Choroid plexus epithelial cell (primary cell): Measurements from ENCODE around the gene SGSH.
"Not testable (repeated sequence)": the region's sequence is repeated elsewhere in the genome, so short reads cannot be mapped to it uniquely, and the experiment has no call there.

Source experiments
- DNase-seq: peaks from one replicate; pipeline ENCODE4 v3.0.0-alpha.2; 2010; ENCODE audit warnings: low read depth
- H3K4me3 ChIP-seq: 2 replicates; pipeline ENCODE4 v1.5.1; 2011; ENCODE audit warnings: low read depth, mild to moderate bottlenecking, control low read depth, low read length, moderate library complexity
- TF ChIP-seq, protein P1 (sequence below): conservative IDR thresholded peaks from 2 replicates; pipeline ENCODE4 v1.5.1; 2011; ENCODE audit warnings: low read depth, mild to moderate bottlenecking, control low read depth, inconsistent platforms, low read length, moderate library complexity

SGSH gene

DNA sequence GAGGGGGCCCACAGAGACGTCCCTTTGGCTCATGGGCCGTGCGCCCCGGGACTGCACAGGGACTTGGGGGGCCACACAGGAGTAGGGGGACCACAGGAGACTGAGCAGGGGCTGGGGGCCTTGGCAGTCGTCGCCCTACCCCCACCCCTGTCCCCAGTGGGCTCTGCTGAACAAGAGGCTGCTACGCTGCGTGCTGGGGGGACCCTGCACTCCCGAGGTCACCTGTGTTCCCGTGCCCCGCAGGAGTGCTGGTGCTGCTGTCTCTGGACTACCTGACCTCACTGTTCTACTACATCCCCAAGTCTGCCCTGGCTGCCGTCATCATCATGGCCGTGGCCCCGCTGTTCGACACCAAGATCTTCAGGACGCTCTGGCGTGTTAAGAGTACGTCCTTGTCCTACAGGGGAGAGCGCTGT, 26.1 kb upstream of the SGSH start:
- DNase-seq: no peak
- H3K4me3 ChIP-seq: no peak overlapping the region
- TF ChIP-seq, protein P1, sequence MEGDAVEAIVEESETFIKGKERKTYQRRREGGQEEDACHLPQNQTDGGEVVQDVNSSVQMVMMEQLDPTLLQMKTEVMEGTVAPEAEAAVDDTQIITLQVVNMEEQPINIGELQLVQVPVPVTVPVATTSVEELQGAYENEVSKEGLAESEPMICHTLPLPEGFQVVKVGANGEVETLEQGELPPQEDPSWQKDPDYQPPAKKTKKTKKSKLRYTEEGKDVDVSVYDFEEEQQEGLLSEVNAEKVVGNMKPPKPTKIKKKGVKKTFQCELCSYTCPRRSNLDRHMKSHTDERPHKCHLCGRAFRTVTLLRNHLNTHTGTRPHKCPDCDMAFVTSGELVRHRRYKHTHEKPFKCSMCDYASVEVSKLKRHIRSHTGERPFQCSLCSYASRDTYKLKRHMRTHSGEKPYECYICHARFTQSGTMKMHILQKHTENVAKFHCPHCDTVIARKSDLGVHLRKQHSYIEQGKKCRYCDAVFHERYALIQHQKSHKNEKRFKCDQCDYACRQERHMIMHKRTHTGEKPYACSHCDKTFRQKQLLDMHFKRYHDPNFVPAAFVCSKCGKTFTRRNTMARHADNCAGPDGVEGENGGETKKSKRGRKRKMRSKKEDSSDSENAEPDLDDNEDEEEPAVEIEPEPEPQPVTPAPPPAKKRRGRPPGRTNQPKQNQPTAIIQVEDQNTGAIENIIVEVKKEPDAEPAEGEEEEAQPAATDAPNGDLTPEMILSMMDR: no peak

- no peak overlapping the region for H3K4me3 ChIP-seq
- TF ChIP-seq, protein P1: no peak
- no peak for DNase-seq
Observed at GRCh38 chr17:80245566-80246265, 25.6 kb upstream of the SGSH start.

GRCh38 chr17:80244871-80245509, 24.9 kb upstream of the SGSH start:
- H3K4me3 ChIP-seq: no peak overlapping the region
- TF ChIP-seq, protein P1: no peak
- DNase-seq: no peak

- not testable (repeated sequence) for H3K4me3 ChIP-seq, DNase-seq
Observed at GRCh38 chr17:80244448-80244847, 24.3 kb upstream of the SGSH start.

DNA sequence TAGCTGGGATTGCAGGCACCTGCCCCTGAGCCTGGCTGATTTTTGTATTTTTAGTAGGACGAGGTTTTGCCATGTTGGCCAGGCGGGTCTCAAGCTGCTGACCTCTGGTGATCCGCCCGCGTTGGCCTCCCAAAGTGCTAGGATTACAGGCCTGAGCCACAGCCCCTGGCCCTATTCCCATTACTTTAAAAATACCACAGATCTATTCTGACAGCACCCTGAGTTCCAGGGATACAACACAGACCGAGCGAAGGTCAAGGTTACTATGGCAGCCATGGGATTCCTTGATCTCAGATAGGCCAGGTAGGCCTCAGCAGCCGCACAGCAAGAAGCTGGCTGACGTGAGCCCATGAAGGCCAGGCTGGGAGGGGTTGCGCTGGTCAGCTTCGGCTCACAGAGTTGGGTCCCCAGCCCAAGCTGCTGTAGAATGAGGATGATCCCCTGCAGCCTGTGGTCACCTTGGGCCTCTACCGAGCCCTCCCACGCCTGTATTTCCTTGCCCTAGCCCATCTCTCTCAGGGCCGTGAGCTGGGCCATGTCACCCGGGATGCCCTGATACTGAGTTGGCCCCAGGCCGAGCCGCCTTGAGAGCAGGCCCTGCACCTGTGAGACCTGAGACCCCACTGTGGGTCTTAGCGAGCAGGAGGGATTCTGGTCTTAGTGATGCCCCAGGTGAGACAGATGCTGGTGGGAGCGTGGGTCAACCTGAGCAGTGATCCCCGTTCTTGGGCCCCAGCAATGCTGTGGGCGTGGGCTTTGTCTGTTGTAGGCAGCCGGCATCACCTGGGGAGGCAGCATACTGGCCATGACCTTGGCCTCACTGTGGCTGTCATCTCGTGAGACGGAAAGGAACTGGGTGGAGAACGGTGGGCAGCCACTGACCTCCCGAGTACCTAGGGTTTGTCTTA, 23.6 kb upstream of the SGSH start:
- no peak overlapping the region for H3K4me3 ChIP-seq
- DNase-seq: no peak

GRCh38 chr17:80242505-80242904, 22.4 kb upstream of the SGSH start:
- no peak overlapping the region for H3K4me3 ChIP-seq
- TF ChIP-seq, protein P1: no peak
- no peak for DNase-seq

More for the DNA sequence above, 23.6 kb upstream of the SGSH start:
- TF ChIP-seq, protein P1: no peak

- TF ChIP-seq, protein P1: no peak
- H3K4me3 ChIP-seq: no peak overlapping the region
- DNase-seq: no peak
Observed at GRCh38 chr17:80237386-80237785, 17.3 kb upstream of the SGSH start.
